Stimulated activated CD4-positive, alpha-beta T cell treated with anti-CD3 and anti-CD28 coated beads, Interleukin-1b, Interleukin-23, amount 100 ng/mL, for 48 hours (primary cell): ENCODE results near the gene IFNAR1.
A peak's percentile ranks its signal among the peaks of the same experiment; 100 is the strongest.
"Not testable (repeated sequence)": the region's sequence is repeated elsewhere in the genome, so short reads cannot be mapped to it uniquely, and the experiment has no call there.

Source experiments
- DNase-seq: peaks from one replicate; pipeline ENCODE4 v3.0.0-alpha.2; 2020

The IFNAR1 gene

GRCh38 chr21:33308586-33309490, 15.9 kb upstream of the IFNAR1 start:
- no peak for DNase-seq

- DNase-seq, result no peak
These were observed 15.0 kb upstream of the IFNAR1 start for GRCh38 chr21:33309778-33310177.

DNA sequence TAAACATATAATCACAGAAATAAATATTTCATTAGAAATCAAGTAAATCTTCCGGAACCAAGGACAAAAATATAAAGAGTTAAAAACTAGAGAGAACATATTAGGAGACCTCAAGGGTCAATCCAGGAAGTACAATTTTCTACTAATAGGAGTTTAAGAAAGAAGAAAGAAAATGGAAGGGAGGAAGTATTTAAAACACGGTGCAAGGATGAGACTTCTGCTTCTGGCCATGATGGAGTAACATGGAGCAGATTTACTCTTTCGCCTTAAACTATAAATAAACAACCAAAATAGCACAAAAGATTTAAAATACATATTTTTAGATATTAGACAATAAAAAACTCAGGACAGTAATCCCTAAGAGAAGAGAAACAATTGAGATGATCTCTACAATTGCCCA, 12.6 kb upstream of the IFNAR1 start:
- DNase-seq, result no peak

DNA sequence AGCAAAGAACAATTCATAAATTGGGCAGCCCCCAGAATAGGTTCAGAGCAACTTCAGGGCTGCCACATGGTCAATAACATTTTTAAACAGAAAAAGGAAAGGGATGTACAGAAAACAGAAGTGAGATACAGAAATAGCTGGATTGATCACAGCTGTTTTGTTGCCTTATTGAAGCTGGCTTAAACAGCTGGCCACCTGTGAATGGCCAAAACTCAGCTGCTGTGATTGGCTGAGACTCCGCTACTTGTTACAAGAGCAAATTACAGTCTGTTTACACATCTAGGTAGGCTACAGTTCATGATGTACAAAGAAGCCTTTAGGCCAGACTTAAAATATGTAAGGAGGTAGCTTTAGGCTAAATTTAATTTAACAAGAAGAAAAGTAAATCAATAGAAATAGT, 11.6 kb upstream of the IFNAR1 start:
- no peak for DNase-seq

- DNase-seq, result no peak
These were observed 11.2 kb upstream of the IFNAR1 start for GRCh38 chr21:33313611-33314010.

DNA sequence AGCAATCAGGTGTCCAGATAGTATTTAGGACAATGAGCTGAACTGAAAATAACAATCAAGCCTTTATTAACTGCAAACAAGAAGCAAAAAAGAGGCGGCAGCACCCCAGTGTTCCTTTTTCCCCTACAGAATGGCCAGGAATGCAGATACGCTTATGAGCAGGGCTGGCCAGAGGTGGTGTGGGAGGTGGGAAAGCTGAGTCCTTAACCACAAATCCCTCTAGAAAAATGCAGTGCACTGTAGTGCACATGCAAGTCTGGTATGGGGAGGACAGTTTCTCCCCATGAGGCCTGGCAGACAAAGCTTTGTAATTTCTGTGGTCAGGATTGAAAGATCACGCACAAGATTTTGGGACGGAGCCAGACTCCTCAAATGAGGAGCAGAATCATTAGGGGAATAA, 10.7 kb upstream of the IFNAR1 start:
- no peak for DNase-seq

DNA sequence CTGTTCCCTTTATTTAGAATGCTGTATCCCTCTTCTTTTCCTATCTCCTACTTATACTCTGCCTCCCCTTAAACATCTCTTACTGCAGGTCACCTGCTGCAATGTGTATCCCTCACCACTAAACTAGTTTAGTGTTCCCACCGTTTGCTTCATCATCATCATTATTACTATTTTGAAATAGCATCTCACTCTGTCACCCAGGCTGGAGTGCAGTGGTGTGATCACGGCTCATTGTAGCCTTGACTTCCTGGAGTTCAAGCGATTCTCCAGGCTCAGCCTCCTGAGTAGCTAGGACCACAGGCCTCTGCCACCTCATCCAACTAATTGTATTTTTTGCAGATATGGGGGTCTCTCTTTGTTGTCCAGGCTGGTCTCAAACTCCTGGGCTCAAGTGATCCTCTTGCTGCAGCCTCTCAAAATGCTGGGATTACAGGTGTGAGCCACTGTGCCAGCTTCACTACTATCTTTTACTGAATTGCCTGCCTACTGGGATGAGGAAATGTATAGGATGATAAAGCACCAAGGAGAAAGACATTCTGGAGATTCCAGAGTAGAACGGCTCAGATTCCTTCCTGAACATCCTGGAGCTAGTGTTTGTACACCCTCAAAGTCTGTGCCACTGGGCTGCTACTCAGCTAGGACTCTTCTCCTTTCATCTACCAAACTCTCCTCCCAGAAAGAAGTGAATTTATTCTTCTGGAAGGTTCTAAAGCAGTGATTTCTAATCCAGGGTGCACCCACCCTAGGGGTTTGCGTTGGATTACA, 8.6 kb upstream of the IFNAR1 start:
- no peak for DNase-seq

GRCh38 chr21:33317145-33317544, 7.6 kb upstream of the IFNAR1 start:
- DNase-seq, result no peak

DNA sequence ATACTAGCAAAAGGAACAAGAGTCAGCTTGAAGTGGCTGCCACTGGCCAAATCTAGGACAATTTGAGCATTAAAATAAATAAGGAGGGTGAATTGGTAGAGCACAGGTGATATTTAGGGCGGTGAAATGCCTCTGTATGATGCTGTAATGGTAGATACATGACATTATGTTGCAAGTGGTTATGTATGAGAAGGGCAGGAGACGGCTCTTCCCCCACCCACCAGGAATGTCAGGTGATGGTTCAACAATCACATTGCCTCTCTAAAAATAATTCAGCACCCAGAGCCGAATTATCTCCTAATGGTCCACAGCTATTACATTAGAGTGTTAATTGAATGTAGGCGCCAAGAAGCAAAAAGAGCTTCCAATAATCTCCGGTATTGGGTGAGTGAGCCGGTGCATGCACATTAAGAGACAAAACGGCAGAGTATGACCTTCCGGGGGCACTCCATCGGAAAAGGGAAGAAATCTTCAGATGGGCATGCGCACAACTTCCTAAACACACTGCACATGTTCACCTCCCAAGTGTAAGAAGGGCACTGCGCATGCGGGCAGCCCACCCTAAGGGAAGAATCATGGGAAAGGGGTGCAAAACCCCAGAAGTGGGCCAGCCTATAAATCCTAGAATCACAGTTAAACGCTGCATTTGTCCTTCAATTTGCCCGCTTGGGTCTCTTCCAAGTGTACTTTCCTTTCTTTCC, 6.8 kb upstream of the IFNAR1 start:
- DNase-seq, result no peak

DNA sequence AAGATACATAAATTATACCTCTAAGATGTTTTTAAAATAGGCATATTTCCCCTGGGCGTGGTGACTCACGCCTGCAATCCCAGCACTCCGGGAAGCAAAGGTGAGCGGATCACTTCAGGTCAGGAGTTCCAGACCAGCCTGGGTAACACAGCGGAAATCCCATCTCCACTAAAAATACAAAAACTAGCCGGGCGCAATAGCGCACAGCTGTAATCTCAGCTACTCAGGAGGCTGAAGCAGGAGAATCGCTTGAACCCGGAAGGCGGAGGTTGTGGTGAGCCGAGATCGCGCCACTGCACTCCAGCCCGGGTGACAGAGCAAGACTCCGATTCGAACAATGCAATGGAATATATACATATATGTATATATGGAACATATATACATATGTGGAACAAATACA, 3.8 kb upstream of the IFNAR1 start:
- not testable (repeated sequence) for DNase-seq

- not testable (repeated sequence) for DNase-seq
These were observed 1.2 kb upstream of the IFNAR1 start for GRCh38 chr21:33323610-33324009.

- DNase-seq, result peak; percentile 67
These were observed 675 bp downstream of the IFNAR1 start for GRCh38 chr21:33325222-33326067.

GRCh38 chr21:33327326-33327725, 2.6 kb downstream of the IFNAR1 start:
- DNase-seq, result no peak

- DNase-seq, result no peak
These were observed 3.1 kb downstream of the IFNAR1 start for GRCh38 chr21:33327792-33328433.

DNA sequence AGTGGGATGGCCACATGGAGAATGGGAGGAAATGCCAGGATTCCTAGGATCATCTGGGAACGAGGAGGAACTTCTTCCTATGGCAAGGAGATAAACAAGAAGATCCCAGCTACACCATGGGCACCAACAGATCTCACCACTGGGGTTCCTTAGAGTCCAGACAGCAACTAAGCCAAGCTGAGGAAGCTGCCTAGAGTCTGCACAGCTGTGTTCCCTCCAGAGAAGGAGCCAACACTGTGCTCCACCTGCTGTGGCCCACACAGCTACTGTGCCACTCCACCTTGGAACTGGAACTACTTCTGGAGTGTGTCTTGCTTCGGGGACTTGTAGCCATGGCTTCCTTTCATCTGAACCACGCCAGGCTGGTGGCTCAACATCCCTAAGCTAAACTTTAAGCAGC, 6.0 kb downstream of the IFNAR1 start:
- no peak for DNase-seq

- no peak for DNase-seq
These were observed 7.4 kb downstream of the IFNAR1 start for GRCh38 chr21:33332143-33332542.

DNA sequence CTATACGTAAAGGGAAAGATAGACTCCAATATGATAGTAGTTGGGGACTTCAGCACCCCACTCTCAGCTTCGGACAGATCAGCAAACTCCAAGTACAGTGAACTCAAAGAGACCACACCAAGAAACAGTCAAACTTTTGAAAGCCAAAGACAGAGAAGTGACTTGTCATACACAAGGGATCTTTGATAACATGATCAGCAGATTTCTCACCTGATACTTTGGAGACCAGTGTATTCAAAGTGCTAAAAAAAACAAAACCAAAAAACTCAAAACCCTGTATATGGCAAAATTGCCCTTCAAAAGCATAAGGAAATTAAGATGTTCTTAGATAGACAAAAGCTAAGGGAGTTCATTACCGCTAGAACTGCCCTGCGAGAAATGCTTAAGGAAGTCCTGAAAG, 9.4 kb downstream of the IFNAR1 start:
- DNase-seq, result no peak

DNA sequence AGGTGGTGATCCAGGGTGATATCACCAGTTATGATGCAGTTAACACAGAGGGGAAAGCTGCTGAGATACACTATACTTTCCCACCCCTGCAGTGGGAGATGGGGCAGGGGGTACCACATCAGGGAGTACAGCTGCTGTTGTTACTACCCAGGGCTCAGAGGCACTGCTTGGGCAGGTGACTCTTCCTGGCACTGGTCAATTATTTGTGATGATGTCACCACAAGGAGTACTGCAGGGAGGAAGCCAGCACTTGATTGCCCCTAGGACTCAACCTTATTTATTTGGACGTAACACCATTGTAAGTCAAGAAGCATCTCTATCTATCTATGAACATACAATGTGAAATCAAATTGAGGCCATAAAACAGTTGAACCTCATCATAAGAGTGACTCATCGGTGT, 10.1 kb downstream of the IFNAR1 start:
- DNase-seq, result no peak

GRCh38 chr21:33339135-33339534, 14.4 kb downstream of the IFNAR1 start:
- no peak for DNase-seq

GRCh38 chr21:33339918-33340317, 15.1 kb downstream of the IFNAR1 start:
- DNase-seq, result no peak

- no peak for DNase-seq
These were observed 21.0 kb downstream of the IFNAR1 start for GRCh38 chr21:33345751-33346238.

DNA sequence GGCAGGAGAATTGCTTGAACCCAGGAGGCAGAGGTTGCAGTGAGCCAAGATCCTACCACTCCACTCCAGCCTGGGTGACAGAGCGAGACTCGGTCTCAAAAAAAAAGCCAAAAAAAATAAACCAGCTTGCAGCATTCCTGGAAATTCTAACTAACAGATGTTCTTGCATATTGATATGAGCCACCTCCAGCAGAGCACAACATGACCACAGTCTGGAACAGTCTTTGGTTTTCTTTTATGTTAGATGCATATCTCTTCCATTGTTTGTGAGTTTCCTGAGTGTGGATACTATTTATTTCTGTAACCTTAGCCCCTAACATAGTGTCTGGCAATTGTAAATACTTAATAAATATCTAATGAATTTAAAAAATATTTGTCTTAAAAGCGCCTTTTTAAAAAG, 23.9 kb downstream of the IFNAR1 start:
- DNase-seq, result no peak
